WTC11 (cell line): ENCODE measurements around the gene FRAT1. TPM values are rescaled to one million over a fixed set of nuclear protein-coding genes. Genes with fewer than 3 reads are reported as not detected.

Experiments
- ATAC-seq: fragments of 200-7000 bp; cut with Tn5 transposase; 2 replicates; pipeline ENCODE4 v1.10.0; 2021; ENCODE audit warnings: mild to moderate bottlenecking, moderate library complexity
- CTCF ChIA-PET: fragments of 300-600 bp; sonication (Branson Sonifier 250); formaldehyde crosslinking; loops from one replicate; lab custom pipeline; 2021; ENCODE audit warnings: antibody characterized with exemption; lab: Charles Lee
- POLR2A ChIA-PET: fragments of 350-600 bp; sonication (Branson Sonifier 250); formaldehyde crosslinking; loops from one replicate; lab custom pipeline; 2021; ENCODE audit warnings: antibody characterized with exemption; lab: Charles Lee
- DNase-seq: peaks from one replicate; pipeline ENCODE4 v3.0.0; 2021; ENCODE audit warnings: low spot score
- H3K27ac Mint-ChIP-seq: 2 replicates; pipeline ENCODE4 v1.8.0; 2021; ENCODE audit warnings: mixed read lengths
- H3K27me3 Mint-ChIP-seq: 2 replicates; pipeline ENCODE4 v1.8.0; 2021; ENCODE audit warnings: low read depth, mild to moderate bottlenecking, moderate library complexity, mixed read lengths
- H3K36me3 Mint-ChIP-seq: 2 replicates; pipeline ENCODE4 v1.8.0; 2021; ENCODE audit warnings: mixed read lengths
- H3K4me1 Mint-ChIP-seq: 2 replicates; pipeline ENCODE4 v1.8.0; 2022; ENCODE audit warnings: mixed read lengths
- H3K4me3 Mint-ChIP-seq: 2 replicates; pipeline ENCODE4 v1.8.0; 2021; ENCODE audit warnings: mild to moderate bottlenecking, moderate library complexity, mixed read lengths
- H3K9me3 Mint-ChIP-seq: 2 replicates; pipeline ENCODE4 v1.8.0; 2021; ENCODE audit warnings: mixed read lengths
- ARID4B ChIP-seq: sonication (generic); formaldehyde crosslinking; IDR thresholded peaks from 2 replicates; pipeline ENCODE4 v1.8.0; 2023; ENCODE audit warnings: missing genetic modification reagents, mild to moderate bottlenecking, borderline replicate concordance
- CBFB ChIP-seq: sonication (generic); formaldehyde crosslinking; IDR thresholded peaks from 2 replicates; pipeline ENCODE4 v1.8.1; 2022; ENCODE audit warnings: mild to moderate bottlenecking, low read depth, missing genetic modification reagents
- ESRRA ChIP-seq: sonication (generic); formaldehyde crosslinking; IDR thresholded peaks from 2 replicates; pipeline ENCODE4 v1.8.1; 2022; ENCODE audit warnings: mild to moderate bottlenecking, missing genetic modification reagents, borderline replicate concordance
- FOXP1 ChIP-seq: sonication (generic); formaldehyde crosslinking; IDR thresholded peaks from 2 replicates; pipeline ENCODE4 v1.8.0; 2022; ENCODE audit warnings: missing genetic modification reagents, mild to moderate bottlenecking, moderate library complexity, borderline replicate concordance
- GRHL2 ChIP-seq: fragments of 250-450 bp; sonication (Bioruptor Pico); IDR thresholded peaks from 2 replicates; pipeline ENCODE4 v1.8.0; 2022; ENCODE audit warnings: mild to moderate bottlenecking, moderate library complexity; ENCODE audit not compliant: insufficient replicate concordance, severe bottlenecking
- GTF2I ChIP-seq: fragments of 250-450 bp; sonication (Bioruptor Pico); conservative IDR thresholded peaks from 2 replicates; pipeline ENCODE4 v1.4.0; 2021; ENCODE audit warnings: mild to moderate bottlenecking
- HMGA2 ChIP-seq: fragments of 250-450 bp; sonication (Bioruptor Pico); IDR thresholded peaks from 2 replicates; pipeline ENCODE4 v1.4.0; 2021; ENCODE audit warnings: mild to moderate bottlenecking, moderate library complexity
- IRF2 ChIP-seq: sonication (generic); formaldehyde crosslinking; IDR thresholded peaks from 2 replicates; pipeline ENCODE4 v1.8.0; 2022; ENCODE audit warnings: low read depth, missing genetic modification reagents, borderline replicate concordance
- JAZF1 ChIP-seq: fragments of 250-450 bp; sonication (Bioruptor Pico); IDR thresholded peaks from 2 replicates; pipeline ENCODE4 v1.9.0; 2021; ENCODE audit warnings: moderate library complexity, mild to moderate bottlenecking, inconsistent platforms
- MXD4 ChIP-seq: fragments of 250-450 bp; sonication (Bioruptor Pico); IDR thresholded peaks from 2 replicates; pipeline ENCODE4 v1.8.0; 2021; ENCODE audit warnings: mild to moderate bottlenecking, moderate library complexity, borderline replicate concordance
- NR2C2 ChIP-seq: sonication (generic); formaldehyde crosslinking; IDR thresholded peaks from 2 replicates; pipeline ENCODE4 v1.8.0; 2022; ENCODE audit warnings: mild to moderate bottlenecking, missing genetic modification reagents
- OVOL2 ChIP-seq: fragments of 250-450 bp; sonication (Bioruptor Pico); IDR thresholded peaks from 2 replicates; pipeline ENCODE4 v1.9.0; 2021; ENCODE audit warnings: mild to moderate bottlenecking, borderline replicate concordance
- PRRX2 ChIP-seq: fragments of 250-450 bp; sonication (Bioruptor Pico); IDR thresholded peaks from 2 replicates; pipeline ENCODE4 v1.8.0; 2021; ENCODE audit warnings: mild to moderate bottlenecking
- TEAD1 ChIP-seq: sonication (generic); formaldehyde crosslinking; IDR thresholded peaks from 2 replicates; pipeline ENCODE4 v1.8.0; 2022; ENCODE audit warnings: mild to moderate bottlenecking, missing genetic modification reagents
- ZNF121 ChIP-seq: sonication (generic); formaldehyde crosslinking; IDR thresholded peaks from 2 replicates; pipeline ENCODE4 v1.8.0; 2023; ENCODE audit warnings: missing genetic modification reagents
- ZNF281 ChIP-seq: sonication (generic); formaldehyde crosslinking; IDR thresholded peaks from 2 replicates; pipeline ENCODE4 v1.8.0; 2023; ENCODE audit warnings: mild to moderate bottlenecking, missing genetic modification reagents
- ZNF416 ChIP-seq: fragments of 250-450 bp; sonication (Bioruptor Pico); IDR thresholded peaks from 2 replicates; pipeline ENCODE4 v1.9.0; 2021; ENCODE audit warnings: mild to moderate bottlenecking, inconsistent platforms
- total RNA-seq: library from RNA; stranded (reverse); gene quantifications from 3 replicates; pipeline ENCODE4 v1.2.3, GENCODE V29; 2021
- TF ChIP-seq, protein P1 (sequence below): sonication (generic); formaldehyde crosslinking; IDR thresholded peaks from 2 replicates; pipeline ENCODE4 v1.8.1; 2023; ENCODE audit warnings: mild to moderate bottlenecking, missing genetic modification reagents, borderline replicate concordance
- TF ChIP-seq, protein P2 (sequence below): sonication (generic); formaldehyde crosslinking; IDR thresholded peaks from 2 replicates; pipeline ENCODE4 v1.8.1; 2022; ENCODE audit warnings: missing genetic modification reagents, borderline replicate concordance

The FRAT1 gene
- total RNA-seq, 1 experiment from 2014 or later = 8.2 TPM

- TF ChIP-seq ARID4B (CRISPR knock-in tag) = peak; percentile 95
- no peak for TF ChIP-seq OVOL2
- peak; percentile 78; the same call in 1 of the 2 replicates for TF ChIP-seq ZNF281
- no peak for TF ChIP-seq ZNF416 (CRISPR knock-in tag)
- TF ChIP-seq, protein P1, sequence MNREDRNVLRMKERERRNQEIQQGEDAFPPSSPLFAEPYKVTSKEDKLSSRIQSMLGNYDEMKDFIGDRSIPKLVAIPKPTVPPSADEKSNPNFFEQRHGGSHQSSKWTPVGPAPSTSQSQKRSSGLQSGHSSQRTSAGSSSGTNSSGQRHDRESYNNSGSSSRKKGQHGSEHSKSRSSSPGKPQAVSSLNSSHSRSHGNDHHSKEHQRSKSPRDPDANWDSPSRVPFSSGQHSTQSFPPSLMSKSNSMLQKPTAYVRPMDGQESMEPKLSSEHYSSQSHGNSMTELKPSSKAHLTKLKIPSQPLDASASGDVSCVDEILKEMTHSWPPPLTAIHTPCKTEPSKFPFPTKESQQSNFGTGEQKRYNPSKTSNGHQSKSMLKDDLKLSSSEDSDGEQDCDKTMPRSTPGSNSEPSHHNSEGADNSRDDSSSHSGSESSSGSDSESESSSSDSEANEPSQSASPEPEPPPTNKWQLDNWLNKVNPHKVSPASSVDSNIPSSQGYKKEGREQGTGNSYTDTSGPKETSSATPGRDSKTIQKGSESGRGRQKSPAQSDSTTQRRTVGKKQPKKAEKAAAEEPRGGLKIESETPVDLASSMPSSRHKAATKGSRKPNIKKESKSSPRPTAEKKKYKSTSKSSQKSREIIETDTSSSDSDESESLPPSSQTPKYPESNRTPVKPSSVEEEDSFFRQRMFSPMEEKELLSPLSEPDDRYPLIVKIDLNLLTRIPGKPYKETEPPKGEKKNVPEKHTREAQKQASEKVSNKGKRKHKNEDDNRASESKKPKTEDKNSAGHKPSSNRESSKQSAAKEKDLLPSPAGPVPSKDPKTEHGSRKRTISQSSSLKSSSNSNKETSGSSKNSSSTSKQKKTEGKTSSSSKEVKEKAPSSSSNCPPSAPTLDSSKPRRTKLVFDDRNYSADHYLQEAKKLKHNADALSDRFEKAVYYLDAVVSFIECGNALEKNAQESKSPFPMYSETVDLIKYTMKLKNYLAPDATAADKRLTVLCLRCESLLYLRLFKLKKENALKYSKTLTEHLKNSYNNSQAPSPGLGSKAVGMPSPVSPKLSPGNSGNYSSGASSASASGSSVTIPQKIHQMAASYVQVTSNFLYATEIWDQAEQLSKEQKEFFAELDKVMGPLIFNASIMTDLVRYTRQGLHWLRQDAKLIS = no peak
- TF ChIP-seq GRHL2 (CRISPR knock-in tag) = no peak
- TF ChIP-seq PRRX2 = no peak
- no peak for TF ChIP-seq IRF2
- TF ChIP-seq MXD4 (CRISPR knock-in tag) = no peak
- TF ChIP-seq JAZF1 (CRISPR knock-in tag) = no peak
- TF ChIP-seq, all 79 proteins: peak for 26
Measured at GRCh38 chr10:97334370-97335175, 15.5 kb downstream of the FRAT1 start, which contains the start of gene FRAT2 (continued).

- CTCF ChIA-PET = interaction anchor here (3.2 kb wide), 1 partner anchor 14 kb away, joined by 15 read pairs; no protein-coding TSS in a partner anchor
- Mint-ChIP-seq H3K4me1 (peaks cover 58% of the 10 kb centered on the region), H3K27ac (peak overlapping the region; percentile 60; the same call in 1 of the 2 replicates), H3K9me3 (no peaks in the 10 kb centered on the region), H3K27me3 (no peaks in the 10 kb centered on the region), H3K36me3 (0 out of 2 replicates have a peak, but pooled peaks cover 3% of the 10 kb centered on the region), H3K4me3 (peak overlapping the region; percentile 60)
- POLR2A ChIA-PET = no interaction called here
- DNase-seq (peak; percentile 37), ATAC-seq (no peak)
- no peak for TF ChIP-seq FOXP1
- TF ChIP-seq, protein P2, sequence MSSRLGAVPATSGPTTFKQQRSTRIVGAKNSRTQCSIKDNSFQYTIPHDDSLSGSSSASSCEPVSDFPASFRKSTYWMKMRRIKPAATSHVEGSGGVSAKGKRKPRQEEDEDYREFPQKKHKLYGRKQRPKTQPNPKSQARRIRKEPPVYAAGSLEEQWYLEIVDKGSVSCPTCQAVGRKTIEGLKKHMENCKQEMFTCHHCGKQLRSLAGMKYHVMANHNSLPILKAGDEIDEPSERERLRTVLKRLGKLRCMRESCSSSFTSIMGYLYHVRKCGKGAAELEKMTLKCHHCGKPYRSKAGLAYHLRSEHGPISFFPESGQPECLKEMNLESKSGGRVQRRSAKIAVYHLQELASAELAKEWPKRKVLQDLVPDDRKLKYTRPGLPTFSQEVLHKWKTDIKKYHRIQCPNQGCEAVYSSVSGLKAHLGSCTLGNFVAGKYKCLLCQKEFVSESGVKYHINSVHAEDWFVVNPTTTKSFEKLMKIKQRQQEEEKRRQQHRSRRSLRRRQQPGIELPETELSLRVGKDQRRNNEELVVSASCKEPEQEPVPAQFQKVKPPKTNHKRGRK (CRISPR knock-in tag) = no peak
- TF ChIP-seq ZNF121 (CRISPR knock-in tag) = peak; percentile 88
- no peak for TF ChIP-seq NR2C2 (CRISPR knock-in tag)
- TF ChIP-seq GTF2I = peak; percentile 93
- TF ChIP-seq ESRRA = no peak
- no peak for TF ChIP-seq CBFB (CRISPR knock-in tag)
- no peak for TF ChIP-seq HMGA2
- no peak for TF ChIP-seq TEAD1 (CRISPR knock-in tag)
Measured at GRCh38 chr10:97335188-97335619, 16.1 kb downstream of the FRAT1 start.
